ENCODE results near the gene CNOT10.
"Not testable (repeated sequence)": the region's sequence is repeated elsewhere in the genome, so short reads cannot be mapped to it uniquely, and the experiment has no call there.

Gene CNOT10

GRCh38 chr3:32797776-32798175 lies 112.8 kb downstream of the CNOT10 start:
- TF ChIP-seq, protein P1, sequence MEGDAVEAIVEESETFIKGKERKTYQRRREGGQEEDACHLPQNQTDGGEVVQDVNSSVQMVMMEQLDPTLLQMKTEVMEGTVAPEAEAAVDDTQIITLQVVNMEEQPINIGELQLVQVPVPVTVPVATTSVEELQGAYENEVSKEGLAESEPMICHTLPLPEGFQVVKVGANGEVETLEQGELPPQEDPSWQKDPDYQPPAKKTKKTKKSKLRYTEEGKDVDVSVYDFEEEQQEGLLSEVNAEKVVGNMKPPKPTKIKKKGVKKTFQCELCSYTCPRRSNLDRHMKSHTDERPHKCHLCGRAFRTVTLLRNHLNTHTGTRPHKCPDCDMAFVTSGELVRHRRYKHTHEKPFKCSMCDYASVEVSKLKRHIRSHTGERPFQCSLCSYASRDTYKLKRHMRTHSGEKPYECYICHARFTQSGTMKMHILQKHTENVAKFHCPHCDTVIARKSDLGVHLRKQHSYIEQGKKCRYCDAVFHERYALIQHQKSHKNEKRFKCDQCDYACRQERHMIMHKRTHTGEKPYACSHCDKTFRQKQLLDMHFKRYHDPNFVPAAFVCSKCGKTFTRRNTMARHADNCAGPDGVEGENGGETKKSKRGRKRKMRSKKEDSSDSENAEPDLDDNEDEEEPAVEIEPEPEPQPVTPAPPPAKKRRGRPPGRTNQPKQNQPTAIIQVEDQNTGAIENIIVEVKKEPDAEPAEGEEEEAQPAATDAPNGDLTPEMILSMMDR (IDR thresholded peaks at IDR 0.05; ENCODE audit: insufficient read depth, low read depth, low read length, missing control alignments), result no peak
- H3K4me3 ChIP-seq (ENCODE audit: low read length), result no peak overlapping the region
- peak; percentile 47 for DNase-seq (ENCODE audit: low read depth)

DNA sequence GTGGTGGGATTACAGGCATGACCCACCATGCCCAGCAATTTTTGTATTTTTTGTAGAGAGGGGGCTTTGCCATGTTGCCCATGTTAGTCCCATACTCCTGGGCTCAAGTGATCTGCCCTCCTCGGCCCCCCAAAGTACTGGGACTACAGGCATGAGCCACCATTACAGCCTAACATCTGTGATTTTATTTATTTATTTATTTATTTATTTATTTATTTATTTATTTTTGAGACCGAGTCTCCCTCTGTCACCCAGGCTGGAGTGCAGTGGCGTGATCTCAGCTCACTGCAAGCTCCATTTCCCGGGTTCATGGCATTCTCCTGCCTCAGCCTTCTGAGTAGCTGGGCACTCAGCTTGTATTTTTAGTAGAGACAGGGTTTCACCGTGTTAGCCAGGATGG lies 116.5 kb downstream of the CNOT10 start:
- not testable (repeated sequence) for DNase-seq (ENCODE audit: low read depth); H3K4me3 ChIP-seq (ENCODE audit: low read length)

- no peak for DNase-seq (ENCODE audit: low read depth)
- TF ChIP-seq, protein P1 (IDR thresholded peaks at IDR 0.05; ENCODE audit: insufficient read depth, low read depth, low read length, missing control alignments), result no peak
- no peak overlapping the region for H3K4me3 ChIP-seq (ENCODE audit: low read length)
Observed at GRCh38 chr3:32813180-32813579, 128.2 kb downstream of the CNOT10 start.

DNA sequence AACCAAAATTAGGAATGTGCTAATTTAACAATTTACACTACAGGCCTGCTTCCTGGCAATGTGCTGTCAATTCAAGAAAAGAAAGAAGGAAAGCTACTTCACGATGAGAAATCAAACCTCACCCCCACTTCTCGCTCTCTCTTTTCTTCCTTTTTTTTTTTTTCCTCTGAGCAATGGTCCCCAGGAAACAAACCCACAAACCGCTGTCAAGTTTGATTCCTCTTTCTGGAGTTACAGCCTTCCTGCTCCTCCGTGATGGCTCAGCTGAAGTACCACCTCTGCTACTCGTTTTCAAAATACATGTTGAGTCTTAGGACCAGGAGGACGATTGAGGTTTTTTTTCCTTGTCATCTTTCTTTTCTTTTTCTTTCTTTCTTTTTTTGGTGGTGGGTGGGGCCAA lies 129.4 kb downstream of the CNOT10 start:
- no peak for DNase-seq (ENCODE audit: low read depth)
- TF ChIP-seq, protein P1 (IDR thresholded peaks at IDR 0.05; ENCODE audit: insufficient read depth, low read depth, low read length, missing control alignments), result no peak
- H3K4me3 ChIP-seq (ENCODE audit: low read length), result no peak overlapping the region

- TF ChIP-seq, protein P1 (IDR thresholded peaks at IDR 0.05; ENCODE audit: insufficient read depth, low read depth, low read length, missing control alignments), result no peak
Observed at GRCh38 chr3:32815841-32816438, 131.0 kb downstream of the CNOT10 start.

GRCh38 chr3:32816439-32817256 lies 131.7 kb downstream of the CNOT10 start:
- TF ChIP-seq, protein P1 (IDR thresholded peaks at IDR 0.05; ENCODE audit: insufficient read depth, low read depth, low read length, missing control alignments), result no peak
- H3K4me3 ChIP-seq (ENCODE audit: low read length), result no peak overlapping the region
- peak; percentile 16 for DNase-seq (ENCODE audit: low read depth)

More at GRCh38 chr3:32815841-32816438, 131.0 kb downstream of the CNOT10 start:
- no peak overlapping the region for H3K4me3 ChIP-seq (ENCODE audit: low read length)
- no peak for DNase-seq (ENCODE audit: low read depth)

DNA sequence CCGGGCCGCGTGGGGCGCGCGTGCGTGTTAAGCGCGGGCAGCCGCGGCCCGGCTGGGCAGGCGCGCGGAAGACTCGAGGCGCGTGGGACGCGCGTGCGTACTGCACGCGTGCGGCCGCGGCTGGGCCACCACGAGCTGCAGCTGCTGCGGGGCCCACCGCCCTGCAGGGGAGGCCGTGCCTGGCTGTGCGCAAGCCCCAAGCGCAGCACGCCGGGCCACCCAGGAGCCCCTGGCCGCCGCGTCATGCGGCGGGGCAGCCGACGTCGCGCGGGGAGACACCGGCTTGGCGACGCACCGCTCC lies 132.2 kb downstream of the CNOT10 start:
- TF ChIP-seq, protein P1 (IDR thresholded peaks at IDR 0.05; ENCODE audit: insufficient read depth, low read depth, low read length, missing control alignments), result no peak
- DNase-seq (ENCODE audit: low read depth), result no peak
- H3K4me3 ChIP-seq (ENCODE audit: low read length), result no peak overlapping the region
